Measurements from ENCODE around the gene AFMID.

AFMID gene

DNA sequence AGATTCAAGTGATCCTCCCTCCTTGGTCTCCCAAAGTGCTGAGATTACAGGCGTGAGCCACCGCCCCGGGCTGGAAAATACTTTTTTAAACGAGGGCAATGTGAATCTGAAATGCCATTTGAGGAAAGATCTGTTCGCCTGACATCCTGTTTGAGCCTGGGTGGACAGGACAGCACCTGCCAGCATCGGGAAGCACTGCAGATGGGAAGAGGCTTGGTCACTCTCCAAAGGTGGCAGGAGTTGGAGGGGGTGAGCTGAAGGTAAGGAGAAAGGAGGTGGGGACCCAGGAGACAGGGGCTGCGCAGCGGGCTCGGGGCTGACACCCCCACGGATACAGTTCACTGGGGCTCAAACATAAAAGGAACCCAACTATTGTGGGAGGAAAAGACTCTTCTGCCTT, 22.9 kb downstream of the AFMID start:
- Histone ChIP-seq H3K27me3 (ENCODE audit: low read depth) (no peaks in the 10 kb centered on the region), H3K4me1 (no peaks in the 10 kb centered on the region), H3K9me3 (no peaks in the 10 kb centered on the region), H3K4me3 (no peak overlapping the region), H3K36me3 (replicated peaks) (peaks cover 6% of the 10 kb centered on the region)
- in situ Hi-C loops (cut with MboI; ENCODE audit: low sequenced_read_pairs), result no loop called here
- DNase-seq (ENCODE audit: low spot score in 2 of 2), result no peak

DNA sequence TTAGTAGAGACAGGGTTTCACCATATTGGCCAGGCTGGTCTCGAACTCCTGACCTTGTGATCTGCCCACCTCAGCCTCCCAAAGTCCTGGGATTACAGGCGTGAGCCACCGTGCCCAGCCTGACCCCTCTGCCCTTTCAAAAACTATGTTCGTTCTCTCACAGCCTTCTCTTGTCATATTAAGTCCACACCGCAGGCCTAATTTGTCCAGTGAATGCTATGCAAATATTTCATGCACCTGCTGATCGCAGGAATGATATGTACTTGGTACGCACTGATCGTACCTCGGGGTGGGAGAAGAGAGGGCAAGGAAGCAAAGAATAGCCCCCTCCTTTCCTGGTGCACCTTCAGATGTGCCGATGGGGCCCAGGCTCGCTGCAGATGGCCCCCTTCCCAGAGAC, 23.9 kb downstream of the AFMID start:
- no peak for DNase-seq (ENCODE audit: low spot score in 2 of 2)
- H3K4me1 ChIP-seq, result peaks cover 8% of the 10 kb centered on the region
- in situ Hi-C loops (cut with MboI; ENCODE audit: low sequenced_read_pairs), result no loop called here
- no peak overlapping the region for H3K4me3 ChIP-seq
- no peaks in the 10 kb centered on the region for H3K27me3 ChIP-seq (ENCODE audit: low read depth)
- H3K9me3 ChIP-seq, result no peaks in the 10 kb centered on the region
- peaks cover 13% of the 10 kb centered on the region for H3K36me3 ChIP-seq (replicated peaks)

DNA sequence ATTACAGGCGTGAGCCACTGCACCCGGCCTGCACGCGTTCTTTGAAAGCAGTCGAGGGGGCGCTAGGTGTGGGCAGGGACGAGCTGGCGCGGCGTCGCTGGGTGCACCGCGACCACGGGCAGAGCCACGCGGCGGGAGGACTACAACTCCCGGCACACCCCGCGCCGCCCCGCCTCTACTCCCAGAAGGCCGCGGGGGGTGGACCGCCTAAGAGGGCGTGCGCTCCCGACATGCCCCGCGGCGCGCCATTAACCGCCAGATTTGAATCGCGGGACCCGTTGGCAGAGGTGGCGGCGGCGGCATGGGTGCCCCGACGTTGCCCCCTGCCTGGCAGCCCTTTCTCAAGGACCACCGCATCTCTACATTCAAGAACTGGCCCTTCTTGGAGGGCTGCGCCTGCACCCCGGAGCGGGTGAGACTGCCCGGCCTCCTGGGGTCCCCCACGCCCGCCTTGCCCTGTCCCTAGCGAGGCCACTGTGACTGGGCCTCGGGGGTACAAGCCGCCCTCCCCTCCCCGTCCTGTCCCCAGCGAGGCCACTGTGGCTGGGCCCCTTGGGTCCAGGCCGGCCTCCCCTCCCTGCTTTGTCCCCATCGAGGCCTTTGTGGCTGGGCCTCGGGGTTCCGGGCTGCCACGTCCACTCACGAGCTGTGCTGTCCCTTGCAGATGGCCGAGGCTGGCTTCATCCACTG, 27.0 kb downstream of the AFMID start, which contains the start of gene BIRC5:
Gene BIRC5, plus strand, starts transcription at position 238 of the 690 bp plus-strand sequence. Its CDS starts 64 bp downstream, at position 302.
- H3K36me3 ChIP-seq (replicated peaks), result peaks cover 43% of the 10 kb centered on the region
- no peaks in the 10 kb centered on the region for H3K9me3 ChIP-seq
- H3K27me3 ChIP-seq (ENCODE audit: low read depth), result no peaks in the 10 kb centered on the region
- H3K4me1 ChIP-seq, result peaks cover 12% of the 10 kb centered on the region
- in situ Hi-C loops (cut with MboI; ENCODE audit: low sequenced_read_pairs), result no loop called here
- peak; percentile 87 to 96 for DNase-seq (ENCODE audit: low spot score in 2 of 2)
- H3K4me3 ChIP-seq, result peak within 1 kb of the TSS; percentile 96

DNA sequence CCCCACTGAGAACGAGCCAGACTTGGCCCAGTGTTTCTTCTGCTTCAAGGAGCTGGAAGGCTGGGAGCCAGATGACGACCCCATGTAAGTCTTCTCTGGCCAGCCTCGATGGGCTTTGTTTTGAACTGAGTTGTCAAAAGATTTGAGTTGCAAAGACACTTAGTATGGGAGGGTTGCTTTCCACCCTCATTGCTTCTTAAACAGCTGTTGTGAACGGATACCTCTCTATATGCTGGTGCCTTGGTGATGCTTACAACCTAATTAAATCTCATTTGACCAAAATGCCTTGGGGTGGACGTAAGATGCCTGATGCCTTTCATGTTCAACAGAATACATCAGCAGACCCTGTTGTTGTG, 27.5 kb downstream of the AFMID start:
- H3K36me3 ChIP-seq (replicated peaks), result peaks cover 48% of the 10 kb centered on the region
- no peak for DNase-seq (ENCODE audit: low spot score in 2 of 2)
- in situ Hi-C loops (cut with MboI; ENCODE audit: low sequenced_read_pairs), result no loop called here

DNA sequence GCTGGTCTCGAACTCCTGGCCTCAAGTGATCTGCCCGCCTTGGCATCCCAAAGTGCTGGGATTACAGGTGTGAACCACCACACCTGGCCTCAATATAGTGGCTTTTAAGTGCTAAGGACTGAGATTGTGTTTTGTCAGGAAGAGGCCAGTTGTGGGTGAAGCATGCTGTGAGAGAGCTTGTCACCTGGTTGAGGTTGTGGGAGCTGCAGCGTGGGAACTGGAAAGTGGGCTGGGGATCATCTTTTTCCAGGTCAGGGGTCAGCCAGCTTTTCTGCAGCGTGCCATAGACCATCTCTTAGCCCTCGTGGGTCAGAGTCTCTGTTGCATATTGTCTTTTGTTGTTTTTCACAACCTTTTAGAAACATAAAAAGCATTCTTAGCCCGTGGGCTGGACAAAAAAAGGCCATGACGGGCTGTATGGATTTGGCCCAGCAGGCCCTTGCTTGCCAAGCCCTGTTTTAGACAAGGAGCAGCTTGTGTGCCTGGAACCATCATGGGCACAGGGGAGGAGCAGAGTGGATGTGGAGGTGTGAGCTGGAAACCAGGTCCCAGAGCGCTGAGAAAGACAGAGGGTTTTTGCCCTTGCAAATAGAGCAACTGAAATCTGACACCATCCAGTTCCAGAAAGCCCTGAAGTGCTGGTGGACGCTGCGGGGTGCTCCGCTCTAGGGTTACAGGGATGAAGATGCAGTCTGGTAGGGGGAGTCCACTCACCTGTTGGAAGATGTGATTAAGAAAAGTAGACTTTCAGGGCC, 32.4 kb downstream of the AFMID start:
- Histone ChIP-seq H3K36me3 (replicated peaks) (peaks cover 86% of the 10 kb centered on the region), H3K27me3 (ENCODE audit: low read depth) (no peaks in the 10 kb centered on the region), H3K4me1 (peaks cover 12% of the 10 kb centered on the region), H3K9me3 (no peaks in the 10 kb centered on the region), H3K4me3 (no peak overlapping the region)
- DNase-seq (ENCODE audit: low spot score in 2 of 2), result no peak
- in situ Hi-C loops (cut with MboI; ENCODE audit: low sequenced_read_pairs), result no loop called here

More for the DNA sequence above, 27.5 kb downstream of the AFMID start:
- Histone ChIP-seq H3K27me3 (ENCODE audit: low read depth) (no peaks in the 10 kb centered on the region), H3K9me3 (no peaks in the 10 kb centered on the region), H3K4me1 (peaks cover 12% of the 10 kb centered on the region), H3K4me3 (peak overlapping the region; percentile 96)

DNA sequence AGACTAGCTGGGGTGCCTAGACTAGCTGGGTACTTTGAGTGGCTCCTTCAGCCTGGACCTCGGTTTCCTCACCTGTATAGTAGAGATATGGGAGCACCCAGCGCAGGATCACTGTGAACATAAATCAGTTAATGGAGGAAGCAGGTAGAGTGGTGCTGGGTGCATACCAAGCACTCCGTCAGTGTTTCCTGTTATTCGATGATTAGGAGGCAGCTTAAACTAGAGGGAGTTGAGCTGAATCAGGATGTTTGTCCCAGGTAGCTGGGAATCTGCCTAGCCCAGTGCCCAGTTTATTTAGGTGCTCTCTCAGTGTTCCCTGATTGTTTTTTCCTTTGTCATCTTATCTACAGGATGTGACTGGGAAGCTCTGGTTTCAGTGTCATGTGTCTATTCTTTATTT, 35.9 kb downstream of the AFMID start:
- no peaks in the 10 kb centered on the region for H3K4me1 ChIP-seq
- H3K36me3 ChIP-seq (replicated peaks), result peaks cover 66% of the 10 kb centered on the region
- H3K9me3 ChIP-seq, result no peaks in the 10 kb centered on the region
- no peak overlapping the region for H3K4me3 ChIP-seq
- in situ Hi-C loops (cut with MboI; ENCODE audit: low sequenced_read_pairs), result no loop called here
- DNase-seq (ENCODE audit: low spot score in 2 of 2), result no peak
- H3K27me3 ChIP-seq (ENCODE audit: low read depth), result 0 out of 2 replicates have a peak, but pooled peaks cover 6% of the 10 kb centered on the region

DNA sequence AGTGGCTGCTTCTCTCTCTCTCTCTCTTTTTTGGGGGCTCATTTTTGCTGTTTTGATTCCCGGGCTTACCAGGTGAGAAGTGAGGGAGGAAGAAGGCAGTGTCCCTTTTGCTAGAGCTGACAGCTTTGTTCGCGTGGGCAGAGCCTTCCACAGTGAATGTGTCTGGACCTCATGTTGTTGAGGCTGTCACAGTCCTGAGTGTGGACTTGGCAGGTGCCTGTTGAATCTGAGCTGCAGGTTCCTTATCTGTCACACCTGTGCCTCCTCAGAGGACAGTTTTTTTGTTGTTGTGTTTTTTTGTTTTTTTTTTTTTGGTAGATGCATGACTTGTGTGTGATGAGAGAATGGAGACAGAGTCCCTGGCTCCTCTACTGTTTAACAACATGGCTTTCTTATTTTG, 36.6 kb downstream of the AFMID start:
- Histone ChIP-seq H3K4me3 (no peak overlapping the region), H3K27me3 (ENCODE audit: low read depth) (0 out of 2 replicates have a peak, but pooled peaks cover 6% of the 10 kb centered on the region), H3K4me1 (no peaks in the 10 kb centered on the region), H3K9me3 (no peaks in the 10 kb centered on the region), H3K36me3 (replicated peaks) (peaks cover 59% of the 10 kb centered on the region)
- in situ Hi-C loops (cut with MboI; ENCODE audit: low sequenced_read_pairs), result no loop called here
- DNase-seq (ENCODE audit: low spot score in 2 of 2), result no peak

DNA sequence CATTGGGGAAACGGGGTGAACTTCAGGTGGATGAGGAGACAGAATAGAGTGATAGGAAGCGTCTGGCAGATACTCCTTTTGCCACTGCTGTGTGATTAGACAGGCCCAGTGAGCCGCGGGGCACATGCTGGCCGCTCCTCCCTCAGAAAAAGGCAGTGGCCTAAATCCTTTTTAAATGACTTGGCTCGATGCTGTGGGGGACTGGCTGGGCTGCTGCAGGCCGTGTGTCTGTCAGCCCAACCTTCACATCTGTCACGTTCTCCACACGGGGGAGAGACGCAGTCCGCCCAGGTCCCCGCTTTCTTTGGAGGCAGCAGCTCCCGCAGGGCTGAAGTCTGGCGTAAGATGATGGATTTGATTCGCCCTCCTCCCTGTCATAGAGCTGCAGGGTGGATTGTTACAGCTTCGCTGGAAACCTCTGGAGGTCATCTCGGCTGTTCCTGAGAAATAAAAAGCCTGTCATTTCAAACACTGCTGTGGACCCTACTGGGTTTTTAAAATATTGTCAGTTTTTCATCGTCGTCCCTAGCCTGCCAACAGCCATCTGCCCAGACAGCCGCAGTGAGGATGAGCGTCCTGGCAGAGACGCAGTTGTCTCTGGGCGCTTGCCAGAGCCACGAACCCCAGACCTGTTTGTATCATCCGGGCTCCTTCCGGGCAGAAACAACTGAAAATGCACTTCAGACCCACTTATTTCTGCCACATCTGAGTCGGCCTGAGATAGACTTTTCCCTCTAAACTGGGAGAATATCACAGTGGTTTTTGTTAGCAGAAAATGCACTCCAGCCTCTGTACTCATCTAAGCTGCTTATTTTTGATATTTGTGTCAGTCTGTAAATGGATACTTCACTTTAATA, 37.3 kb downstream of the AFMID start:
- Histone ChIP-seq H3K9me3 (no peaks in the 10 kb centered on the region), H3K36me3 (replicated peaks) (peaks cover 52% of the 10 kb centered on the region), H3K4me1 (no peaks in the 10 kb centered on the region), H3K27me3 (ENCODE audit: low read depth) (0 out of 2 replicates have a peak, but pooled peaks cover 6% of the 10 kb centered on the region), H3K4me3 (no peak overlapping the region)
- no peak for DNase-seq (ENCODE audit: low spot score in 2 of 2)
- in situ Hi-C loops (cut with MboI; ENCODE audit: low sequenced_read_pairs), result no loop called here

DNA sequence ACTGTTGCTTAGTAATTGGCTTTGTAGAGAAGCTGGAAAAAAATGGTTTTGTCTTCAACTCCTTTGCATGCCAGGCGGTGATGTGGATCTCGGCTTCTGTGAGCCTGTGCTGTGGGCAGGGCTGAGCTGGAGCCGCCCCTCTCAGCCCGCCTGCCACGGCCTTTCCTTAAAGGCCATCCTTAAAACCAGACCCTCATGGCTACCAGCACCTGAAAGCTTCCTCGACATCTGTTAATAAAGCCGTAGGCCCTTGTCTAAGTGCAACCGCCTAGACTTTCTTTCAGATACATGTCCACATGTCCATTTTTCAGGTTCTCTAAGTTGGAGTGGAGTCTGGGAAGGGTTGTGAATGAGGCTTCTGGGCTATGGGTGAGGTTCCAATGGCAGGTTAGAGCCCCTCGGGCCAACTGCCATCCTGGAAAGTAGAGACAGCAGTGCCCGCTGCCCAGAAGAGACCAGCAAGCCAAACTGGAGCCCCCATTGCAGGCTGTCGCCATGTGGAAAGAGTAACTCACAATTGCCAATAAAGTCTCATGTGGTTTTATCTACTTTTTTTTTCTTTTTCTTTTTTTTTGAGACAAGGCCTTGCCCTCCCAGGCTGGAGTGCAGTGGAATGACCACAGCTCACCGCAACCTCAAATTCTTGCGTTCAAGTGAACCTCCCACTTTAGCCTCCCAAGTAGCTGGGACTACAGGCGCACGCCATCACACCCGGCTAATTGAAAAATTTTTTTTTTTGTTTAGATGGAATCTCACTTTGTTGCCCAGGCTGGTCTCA, 38.1 kb downstream of the AFMID start:
- Histone ChIP-seq H3K36me3 (replicated peaks) (peaks cover 46% of the 10 kb centered on the region), H3K27me3 (ENCODE audit: low read depth) (peaks cover 6% of the 10 kb centered on the region; the same call in 1 of the 2 replicates), H3K9me3 (no peaks in the 10 kb centered on the region), H3K4me1 (no peaks in the 10 kb centered on the region), H3K4me3 (no peak overlapping the region)
- in situ Hi-C loops (cut with MboI; ENCODE audit: low sequenced_read_pairs), result no loop called here
- no peak for DNase-seq (ENCODE audit: low spot score in 2 of 2)

DNA sequence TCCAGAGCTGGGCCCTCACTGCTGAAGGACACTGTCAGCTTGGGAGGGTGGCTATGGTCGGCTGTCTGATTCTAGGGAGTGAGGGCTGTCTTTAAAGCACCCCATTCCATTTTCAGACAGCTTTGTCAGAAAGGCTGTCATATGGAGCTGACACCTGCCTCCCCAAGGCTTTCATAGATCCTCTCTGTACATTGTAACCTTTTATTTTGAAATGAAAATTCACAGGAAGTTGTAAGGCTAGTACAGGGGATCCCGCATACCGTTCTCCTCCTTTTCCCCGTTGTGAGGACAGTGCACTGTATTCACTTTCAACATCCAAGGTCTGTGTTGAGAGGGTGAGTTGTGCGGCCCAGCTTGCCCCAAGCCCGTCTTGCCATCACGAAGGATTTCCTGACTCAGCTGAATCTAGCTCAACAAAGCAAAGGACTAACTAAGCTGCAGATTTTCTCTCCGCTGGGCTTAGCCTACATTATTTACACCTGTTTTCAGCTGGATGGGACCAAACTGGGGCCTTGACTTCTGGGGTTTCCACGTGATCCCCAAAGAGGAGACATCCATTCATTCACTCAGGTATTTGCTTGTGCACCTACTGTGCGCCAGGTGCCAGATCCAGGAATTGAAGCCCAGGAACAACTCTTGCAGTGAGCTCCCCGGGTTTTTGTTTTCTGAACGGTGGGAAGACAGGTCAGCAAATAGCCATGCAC, 39.0 kb downstream of the AFMID start:
- H3K36me3 ChIP-seq (replicated peaks), result peaks cover 37% of the 10 kb centered on the region
- no peak for DNase-seq (ENCODE audit: low spot score in 2 of 2)
- peaks cover 16% of the 10 kb centered on the region for H3K27me3 ChIP-seq (ENCODE audit: low read depth)
- no peaks in the 10 kb centered on the region for H3K4me1 ChIP-seq
- H3K9me3 ChIP-seq, result no peaks in the 10 kb centered on the region
- H3K4me3 ChIP-seq, result no peak overlapping the region
- in situ Hi-C loops (cut with MboI; ENCODE audit: low sequenced_read_pairs), result no loop called here

DNA sequence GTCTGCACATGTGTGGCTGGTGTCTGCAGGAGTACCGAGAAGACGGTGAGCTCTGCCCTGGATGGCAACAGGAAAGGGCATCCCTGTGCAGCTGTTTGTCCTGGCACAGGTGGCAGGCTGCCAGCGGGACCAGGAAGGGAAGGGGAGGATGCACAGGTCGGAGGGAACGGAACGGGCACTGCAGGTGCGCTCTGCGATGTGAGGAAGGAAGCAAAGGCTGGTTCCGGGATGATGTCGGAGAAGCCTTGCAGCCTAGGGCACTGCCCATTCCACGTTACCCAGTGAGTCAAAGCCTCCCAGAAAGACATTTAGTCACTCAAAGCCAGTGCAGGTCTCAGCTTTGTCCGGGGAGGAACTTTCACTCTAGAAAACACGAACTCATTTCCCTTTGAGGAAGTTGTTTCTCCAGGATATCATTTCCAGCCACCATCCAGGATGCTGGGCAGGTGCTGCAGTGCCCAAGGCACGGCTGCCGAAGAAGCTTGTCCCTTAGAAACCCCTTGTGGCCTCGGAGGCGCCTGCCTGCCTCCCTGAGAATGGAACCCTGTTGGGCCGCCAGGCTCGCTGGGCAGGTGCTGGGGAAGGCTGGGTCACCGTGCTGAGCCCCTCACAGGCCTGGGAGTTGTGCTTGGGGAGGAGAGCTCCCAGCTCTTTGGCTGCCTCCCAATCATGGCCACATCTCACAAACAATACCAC, 39.7 kb downstream of the AFMID start:
- peaks cover 30% of the 10 kb centered on the region for H3K36me3 ChIP-seq (replicated peaks)
- DNase-seq (ENCODE audit: low spot score in 2 of 2), result peak in 1 of 2 experiments; percentile 25
- no peak overlapping the region for H3K4me3 ChIP-seq
- H3K27me3 ChIP-seq (ENCODE audit: low read depth), result peaks cover 20% of the 10 kb centered on the region
- H3K9me3 ChIP-seq, result no peaks in the 10 kb centered on the region
- no peaks in the 10 kb centered on the region for H3K4me1 ChIP-seq
- in situ Hi-C loops (cut with MboI; ENCODE audit: low sequenced_read_pairs), result no loop called here

DNA sequence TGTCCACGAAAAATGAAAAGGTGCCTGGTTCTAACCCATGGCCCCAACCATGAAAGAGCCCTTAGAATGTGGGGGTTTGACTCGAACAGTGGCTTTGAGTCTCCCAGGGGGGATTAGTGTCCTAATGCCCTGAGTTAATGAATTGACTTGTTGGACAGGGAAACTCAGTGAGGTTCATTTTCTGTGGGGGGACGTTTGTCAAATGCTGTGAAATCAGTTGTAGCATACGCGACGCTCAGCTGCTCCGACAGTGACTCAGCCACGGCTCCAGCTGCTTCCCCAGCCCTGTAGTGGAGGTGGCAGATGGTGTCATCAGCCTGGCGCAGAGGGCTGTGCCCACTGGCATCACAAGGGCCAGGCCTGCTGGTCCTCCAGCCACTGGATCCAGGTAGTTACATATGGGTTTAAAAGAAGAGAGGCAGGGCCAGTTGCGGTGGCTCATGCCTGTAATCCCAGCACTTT, 40.3 kb downstream of the AFMID start:
- Histone ChIP-seq H3K4me3 (no peak overlapping the region), H3K36me3 (replicated peaks) (peaks cover 27% of the 10 kb centered on the region), H3K9me3 (no peaks in the 10 kb centered on the region), H3K4me1 (no peaks in the 10 kb centered on the region), H3K27me3 (ENCODE audit: low read depth) (peaks cover 26% of the 10 kb centered on the region)
- no peak for DNase-seq (ENCODE audit: low spot score in 2 of 2)
- in situ Hi-C loops (cut with MboI; ENCODE audit: low sequenced_read_pairs), result no loop called here

All from HAP-1 (cell line).